ENCODE results near the gene TUBE1.
"Not testable (repeated sequence)": the region's sequence is repeated elsewhere in the genome, so short reads cannot be mapped to it uniquely, and the experiment has no call there.

Gene TUBE1

GRCh38 chr6:112100561-112100960, 13.3 kb upstream of the TUBE1 start:
- no peak for DNase-seq (ENCODE audit: insufficient read length, low spot score)
- FAIRE-seq = no peak
- TF ChIP-seq POLR2A (IDR thresholded peaks at IDR 0.05; ENCODE audit: low read depth, low read length) = no peak

- DNase-seq (ENCODE audit: insufficient read length, low spot score) = no peak
- no peak for FAIRE-seq
- no peak for TF ChIP-seq POLR2A (IDR thresholded peaks at IDR 0.05; ENCODE audit: low read depth, low read length)
These were observed 9.6 kb upstream of the TUBE1 start for GRCh38 chr6:112096901-112097300.

- no peak for TF ChIP-seq POLR2A (IDR thresholded peaks at IDR 0.05; ENCODE audit: low read depth, low read length)
- no peak for DNase-seq (ENCODE audit: insufficient read length, low spot score)
- no peak for FAIRE-seq
These were observed 634 bp upstream of the TUBE1 start for GRCh38 chr6:112087916-112088315.

GRCh38 chr6:112086744-112087135, 542 bp downstream of the TUBE1 start:
- TF ChIP-seq POLR2A (IDR thresholded peaks at IDR 0.05; ENCODE audit: low read depth, low read length) = no peak
- no peak for DNase-seq (ENCODE audit: insufficient read length, low spot score)
- peak; percentile 48 for FAIRE-seq

- DNase-seq (ENCODE audit: insufficient read length, low spot score) (no peak), FAIRE-seq (no peak)
- TF ChIP-seq POLR2A (IDR thresholded peaks at IDR 0.05; ENCODE audit: low read depth, low read length) = no peak
These were observed 1.8 kb downstream of the TUBE1 start for GRCh38 chr6:112085286-112086065.

- DNase-seq (ENCODE audit: insufficient read length, low spot score) = no peak
- no peak for TF ChIP-seq POLR2A (IDR thresholded peaks at IDR 0.05; ENCODE audit: low read depth, low read length)
- no peak for FAIRE-seq
These were observed 5.7 kb downstream of the TUBE1 start for GRCh38 chr6:112081569-112081968.

GRCh38 chr6:112066606-112067005, 20.7 kb downstream of the TUBE1 start:
- DNase-seq (ENCODE audit: insufficient read length, low spot score) (no peak), FAIRE-seq (no peak)
- no peak for TF ChIP-seq POLR2A (IDR thresholded peaks at IDR 0.05; ENCODE audit: low read depth, low read length)

GRCh38 chr6:112065426-112065986, 21.8 kb downstream of the TUBE1 start:
- DNase-seq (ENCODE audit: insufficient read length, low spot score) = no peak
- no peak for FAIRE-seq
- TF ChIP-seq POLR2A (IDR thresholded peaks at IDR 0.05; ENCODE audit: low read depth, low read length) = no peak

GRCh38 chr6:112062966-112063365, 24.3 kb downstream of the TUBE1 start:
- DNase-seq (ENCODE audit: insufficient read length, low spot score) = no peak
- no peak for TF ChIP-seq POLR2A (IDR thresholded peaks at IDR 0.05; ENCODE audit: low read depth, low read length)
- no peak for FAIRE-seq

GRCh38 chr6:112061605-112062004, 25.7 kb downstream of the TUBE1 start:
- no peak for DNase-seq (ENCODE audit: insufficient read length, low spot score)
- no peak for FAIRE-seq
- TF ChIP-seq POLR2A (IDR thresholded peaks at IDR 0.05; ENCODE audit: low read depth, low read length) = no peak

GRCh38 chr6:112058243-112059032, 28.8 kb downstream of the TUBE1 start:
- no peak for FAIRE-seq
- TF ChIP-seq POLR2A (IDR thresholded peaks at IDR 0.05; ENCODE audit: low read depth, low read length) = no peak

GRCh38 chr6:112054555-112055190, 32.6 kb downstream of the TUBE1 start:
- FAIRE-seq (no peak), DNase-seq (ENCODE audit: insufficient read length, low spot score) (no peak)
- TF ChIP-seq POLR2A (IDR thresholded peaks at IDR 0.05; ENCODE audit: low read depth, low read length) = no peak

More at GRCh38 chr6:112058243-112059032, 28.8 kb downstream of the TUBE1 start:
- DNase-seq (ENCODE audit: insufficient read length, low spot score) = no peak

GRCh38 chr6:112054001-112054400, 33.3 kb downstream of the TUBE1 start, which contains the start of gene CCN6:
Gene CCN6 (plus strand): TSS chr6:112054104. CDS start chr6:112054358, 254 bp downstream.
- FAIRE-seq (no peak), DNase-seq (ENCODE audit: insufficient read length, low spot score) (no peak)
- no peak for TF ChIP-seq POLR2A (IDR thresholded peaks at IDR 0.05; ENCODE audit: low read depth, low read length)

GRCh38 chr6:112051251-112051740, 36.0 kb downstream of the TUBE1 start:
- not testable (repeated sequence) for DNase-seq (ENCODE audit: insufficient read length, low spot score); FAIRE-seq
